OCI-M2 (cell line): ENCODE measurements around the gene MBNL2.
"Not testable (repeated sequence)": the region's sequence is repeated elsewhere in the genome, so short reads cannot be mapped to it uniquely, and the experiment has no call there.

ENCODE experiments used
- DNase-seq: peaks from one replicate; lab custom pipeline; 2025; ENCODE audit not compliant: unreplicated experiment; lab: John Stamatoyannopoulos, UW

MBNL2 gene

DNA sequence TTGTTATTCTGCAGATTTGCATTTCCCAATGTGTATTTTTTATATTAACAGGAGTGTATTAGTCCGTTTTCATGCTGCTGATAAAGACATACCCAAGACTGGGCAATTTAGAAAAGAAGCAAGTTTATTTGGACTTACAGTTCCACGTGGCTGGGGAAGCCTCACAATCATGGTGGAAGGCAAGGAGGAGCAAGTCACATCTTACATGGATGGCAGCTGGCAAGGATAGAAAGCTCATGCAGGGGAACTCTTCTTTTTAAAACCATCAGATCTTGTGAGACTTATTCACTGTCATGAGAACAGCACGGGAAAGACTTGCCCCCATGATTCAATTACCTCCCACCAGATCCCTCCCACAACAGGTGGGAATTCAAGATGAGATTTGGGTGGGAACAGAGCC lies 14.9 kb upstream of the MBNL2 start:
- DNase-seq, result not testable (repeated sequence)

DNA sequence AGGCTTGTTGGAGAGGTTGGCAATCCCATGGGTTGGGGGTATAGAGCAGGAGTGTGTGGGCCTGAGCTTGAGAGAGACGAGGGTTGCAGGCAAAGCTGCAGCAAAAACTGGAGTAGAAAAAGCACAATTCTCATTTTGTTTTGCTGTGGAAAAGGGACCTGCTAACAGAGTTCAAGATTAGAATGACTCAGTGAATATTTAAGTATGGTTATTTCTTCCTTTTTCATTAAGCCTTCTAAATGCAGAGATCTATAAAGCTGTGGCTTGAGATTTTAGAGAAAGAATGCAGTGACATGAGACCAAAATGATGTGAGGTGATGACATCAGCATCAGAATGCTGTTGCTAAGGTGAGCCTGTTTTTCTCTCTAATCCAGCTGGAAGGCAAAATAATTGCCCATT lies 10.8 kb upstream of the MBNL2 start:
- no peak for DNase-seq

GRCh38 chr13:97212004-97212403 lies 10.1 kb upstream of the MBNL2 start:
- DNase-seq, result no peak

GRCh38 chr13:97212601-97213040 lies 9.5 kb upstream of the MBNL2 start:
- DNase-seq, result no peak

- no peak for DNase-seq
Observed at GRCh38 chr13:97214921-97215320, 7.2 kb upstream of the MBNL2 start.

DNA sequence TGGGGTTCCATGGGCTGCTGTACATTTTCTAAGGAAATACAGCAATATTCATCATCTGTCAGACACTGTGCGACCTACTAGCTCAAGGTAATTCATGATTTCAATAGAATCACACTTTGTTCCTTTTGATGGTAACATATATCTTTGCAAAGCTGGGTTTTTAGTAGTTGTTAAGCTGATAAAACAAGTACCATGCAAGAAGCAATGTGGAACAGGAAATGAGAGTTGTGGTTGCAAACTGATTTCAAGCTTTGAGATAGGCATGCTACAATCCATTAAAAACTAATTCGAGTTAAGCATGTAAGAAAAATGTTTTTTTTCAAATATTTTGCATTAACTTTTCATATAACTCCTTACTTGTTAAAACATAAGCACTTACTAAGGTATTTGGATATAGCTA lies 6.8 kb upstream of the MBNL2 start:
- no peak for DNase-seq

DNA sequence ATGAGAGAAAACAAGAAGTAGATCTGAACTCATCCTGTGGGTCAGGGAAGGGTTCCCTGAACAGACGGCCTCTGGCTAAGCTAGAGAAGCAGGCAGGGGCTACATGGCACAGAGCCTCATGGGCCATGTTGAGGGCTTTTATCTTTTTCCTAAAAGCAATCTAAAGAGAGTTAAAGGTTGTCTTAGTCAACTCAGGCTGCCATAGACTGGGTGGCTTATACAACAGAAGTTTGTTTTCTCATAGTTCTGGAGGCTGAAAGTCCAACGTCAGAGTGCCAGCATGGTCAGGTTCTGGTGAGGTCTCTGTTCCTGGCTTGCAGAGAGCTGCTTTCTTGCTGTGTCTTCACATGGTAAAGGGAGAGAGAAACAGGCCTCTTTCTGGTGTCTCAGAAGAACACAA lies 2.9 kb upstream of the MBNL2 start:
- DNase-seq, result no peak

- DNase-seq, result no peak
Observed at GRCh38 chr13:97220151-97220900, 1.8 kb upstream of the MBNL2 start.

DNA sequence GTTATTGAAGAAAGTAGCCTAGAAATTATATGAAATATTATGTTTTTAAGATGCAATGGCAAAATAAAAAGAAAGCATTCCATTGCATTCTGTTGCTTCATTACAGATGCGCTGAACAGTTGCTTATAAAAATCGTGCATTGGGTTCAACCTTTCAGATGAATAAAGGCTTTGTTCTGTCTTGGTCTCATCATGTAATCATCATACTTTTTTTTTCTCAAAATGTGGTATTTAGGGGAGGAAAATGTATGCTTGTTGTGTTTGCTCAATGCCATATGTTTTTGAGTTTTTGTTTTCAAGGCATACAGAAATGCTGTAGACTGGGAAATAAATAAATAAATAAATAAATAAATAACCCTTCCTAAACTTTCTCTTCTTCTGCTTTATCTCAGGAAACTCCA lies 1.1 kb upstream of the MBNL2 start:
- DNase-seq, result no peak

GRCh38 chr13:97221466-97221865 lies 667 bp upstream of the MBNL2 start:
- no peak for DNase-seq

- no peak for DNase-seq
Observed at GRCh38 chr13:97223037-97223710, 1.0 kb downstream of the MBNL2 start.

DNA sequence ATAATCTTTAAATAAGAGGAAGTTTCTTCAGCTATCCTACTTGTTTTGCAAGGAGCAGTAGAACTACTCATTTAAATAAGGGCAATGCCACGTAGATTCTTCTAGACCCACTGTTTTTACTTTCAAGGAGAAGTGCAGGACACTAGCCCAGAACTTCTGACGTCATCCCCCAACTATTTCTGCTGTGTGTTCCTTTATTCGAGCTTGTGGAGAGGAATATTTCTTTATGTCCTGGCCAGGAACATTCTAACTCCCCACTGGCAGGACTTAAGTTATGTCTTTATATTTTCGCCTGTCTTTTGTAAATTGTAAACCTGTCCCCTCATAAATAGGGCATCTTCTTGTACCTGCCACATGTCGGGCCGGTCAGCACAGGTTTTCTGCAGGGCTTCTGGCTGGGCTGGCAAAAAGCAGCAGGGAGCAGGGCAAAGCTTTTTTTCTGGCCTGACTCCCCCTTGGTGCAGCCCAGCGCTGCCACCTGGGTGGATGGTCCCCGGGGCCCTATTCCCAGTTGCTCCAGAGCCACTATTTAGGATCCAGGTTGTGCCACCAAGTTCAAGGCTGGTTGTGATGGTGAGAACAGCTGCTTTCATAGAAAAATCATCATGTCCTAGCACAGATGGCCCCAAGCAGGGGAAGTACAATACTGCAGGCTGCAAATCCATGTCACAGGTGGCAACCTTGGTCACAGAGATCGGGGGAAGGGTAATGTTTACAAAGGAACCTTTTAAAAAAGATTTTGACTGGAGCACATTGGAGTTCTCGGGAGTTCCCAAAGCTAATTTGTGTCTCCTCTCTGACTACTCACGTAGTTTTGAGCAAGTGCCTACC lies 1.8 kb downstream of the MBNL2 start:
- peak; percentile 12 for DNase-seq

DNA sequence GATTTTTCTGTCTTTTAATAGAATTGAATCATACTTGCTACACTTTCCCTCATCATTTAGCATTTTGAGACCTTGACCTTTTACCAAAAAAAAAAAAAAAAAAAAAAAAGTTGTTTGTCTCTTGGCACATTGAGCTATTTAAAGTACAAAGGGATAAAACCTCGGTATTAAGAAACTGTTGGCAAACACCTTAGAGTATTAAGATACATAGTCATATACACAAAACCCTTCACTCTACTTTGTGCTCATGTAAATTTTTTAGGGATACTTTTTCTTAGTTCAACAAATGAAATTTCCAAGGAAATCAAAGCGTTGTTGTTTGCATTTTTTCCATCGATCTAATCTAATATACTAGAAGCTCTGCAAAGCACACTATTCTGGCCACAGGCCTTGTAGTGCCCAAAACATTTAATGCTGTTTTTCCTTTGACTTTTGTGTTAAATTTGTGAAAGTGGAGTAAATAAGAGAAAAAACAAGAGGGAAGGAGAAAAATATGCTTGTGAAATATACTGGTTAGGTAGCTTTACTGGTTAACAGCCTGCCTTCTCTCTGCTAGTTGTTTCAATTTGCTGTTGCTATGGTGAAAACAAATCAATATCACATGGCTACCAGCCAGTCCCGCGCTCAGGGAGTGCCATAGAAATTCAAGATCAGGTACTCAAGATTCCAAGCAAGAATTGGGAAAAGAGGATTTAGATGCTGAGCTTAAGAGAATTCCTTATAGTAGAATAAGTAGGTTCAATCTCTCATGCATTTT lies 2.6 kb downstream of the MBNL2 start:
- DNase-seq, result no peak

- no peak for DNase-seq
Observed at GRCh38 chr13:97225533-97225932, 3.4 kb downstream of the MBNL2 start.

DNA sequence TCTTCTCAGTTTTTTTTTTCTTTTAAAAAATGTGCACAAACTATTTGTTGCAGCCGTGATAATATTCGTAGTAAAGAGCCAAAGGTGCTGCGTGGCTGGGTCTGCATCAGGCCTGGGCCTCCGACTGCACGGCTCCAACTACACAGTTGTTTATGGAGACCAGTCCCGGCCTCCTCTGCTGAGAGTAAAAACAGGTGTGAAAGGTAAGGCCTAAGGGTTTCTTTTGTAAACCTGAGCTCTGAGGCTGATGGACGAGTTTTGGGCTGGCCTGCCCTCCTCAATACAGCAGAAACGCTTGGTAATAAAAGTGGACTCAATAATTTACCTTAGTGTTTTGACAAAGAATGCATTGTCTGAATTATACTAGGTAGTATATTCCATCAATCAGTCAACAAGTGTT lies 3.9 kb downstream of the MBNL2 start:
- no peak for DNase-seq

GRCh38 chr13:97226788-97227627 lies 4.9 kb downstream of the MBNL2 start:
- no peak for DNase-seq

DNA sequence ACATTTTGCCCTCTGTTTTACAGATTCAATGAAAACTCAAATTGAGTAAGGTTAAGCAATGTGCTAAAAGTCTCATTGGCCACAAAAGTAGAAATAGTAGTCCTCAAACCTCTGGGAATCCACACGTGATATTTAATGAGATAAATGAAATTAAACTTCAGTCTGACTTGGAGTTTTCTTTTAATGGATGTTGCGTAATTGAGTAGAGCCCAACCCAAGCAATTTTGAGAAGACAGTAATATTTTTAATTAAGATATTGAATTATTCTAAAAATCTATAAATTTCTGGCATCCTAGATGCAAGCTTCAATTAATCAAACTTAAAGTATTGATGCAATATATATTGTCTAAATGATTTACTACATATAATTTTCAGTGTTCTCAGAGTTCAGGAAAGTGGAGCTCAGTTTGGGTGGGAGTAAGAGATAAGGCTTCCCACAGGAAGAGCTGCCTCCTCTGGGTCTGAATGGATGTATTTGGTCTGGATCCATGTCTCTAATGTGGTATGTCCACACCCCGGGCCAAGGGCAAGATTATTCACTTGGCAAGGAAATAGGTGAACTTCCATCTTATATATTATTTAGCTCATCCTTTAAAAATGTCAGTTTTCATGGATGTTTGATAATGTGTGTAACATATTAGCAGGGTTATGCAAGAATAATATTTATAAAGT lies 6.9 kb downstream of the MBNL2 start:
- no peak for DNase-seq

GRCh38 chr13:97229699-97230098 lies 7.6 kb downstream of the MBNL2 start:
- DNase-seq, result no peak

DNA sequence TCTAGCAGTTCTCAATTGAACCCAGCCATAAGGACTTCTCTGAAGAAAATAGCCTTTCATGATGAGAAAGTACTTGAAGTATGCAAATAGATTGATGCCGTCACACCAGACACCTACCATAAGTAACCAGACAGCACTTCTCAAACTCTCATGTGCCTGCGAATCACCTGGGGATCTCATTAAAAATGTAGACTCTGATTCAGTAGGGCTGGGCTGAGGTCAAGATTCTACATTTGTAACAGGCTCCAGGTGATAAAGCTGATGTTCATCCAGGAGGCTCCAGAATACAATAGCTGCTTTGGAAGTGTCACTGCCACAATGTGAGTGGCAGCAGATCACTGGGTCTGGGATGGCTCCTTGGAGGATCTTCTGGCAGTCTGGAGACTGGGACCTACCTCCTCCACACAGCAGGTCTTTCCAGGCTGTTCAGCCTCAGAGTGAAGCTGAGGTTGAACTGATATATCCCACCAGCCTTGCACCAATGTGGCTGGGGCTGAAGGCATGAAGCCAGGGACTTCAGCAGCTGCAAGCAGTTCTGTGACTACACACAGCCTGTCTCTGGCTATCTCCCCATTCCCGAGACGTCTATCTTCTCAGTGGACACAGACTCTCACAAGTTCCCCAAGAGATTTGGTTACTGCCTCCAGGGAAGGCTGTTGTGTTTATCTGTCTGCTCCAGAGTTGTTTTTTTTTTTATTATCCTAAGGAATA lies 9.1 kb downstream of the MBNL2 start:
- DNase-seq, result no peak
